Panc1 (cell line): ENCODE data around the gene WAPL.

Source experiments
- CTCF ChIP-seq: fragments of 450-650 bp; IDR thresholded peaks from 2 replicates; pipeline ENCODE4 v1.5.1; 2017; ENCODE audit warnings: mild to moderate bottlenecking
- REST ChIP-seq, 2 experiments: IDR thresholded peaks; 2 replicates each; pipeline ENCODE4 v1.6.1; 2011 to 2012; ENCODE audit warnings: low read depth in 2 of 2, control low read depth in 1 of 2, low read length in 1 of 2, mild to moderate bottlenecking in 1 of 2, moderate library complexity in 1 of 2; ENCODE audit not compliant: insufficient read depth in 1 of 2
- SIN3A ChIP-seq: IDR thresholded peaks from 2 replicates; pipeline ENCODE4 v1.6.1; 2012; ENCODE audit warnings: low read depth, mild to moderate bottlenecking, low read length, moderate library complexity, borderline replicate concordance; ENCODE audit not compliant: insufficient read depth
- TCF7L2 ChIP-seq: IDR thresholded peaks from 2 replicates; pipeline ENCODE4 v1.6.1; 2011; ENCODE audit warnings: mild to moderate bottlenecking, low read depth, low read length, inconsistent platforms

GRCh38 chr10:86389441-86390193, 132.0 kb downstream of the WAPL start:
- TF ChIP-seq REST (IDR thresholded peaks at IDR 0.05; ENCODE audit: insufficient read depth in 1 of 2, low read depth in 2 of 2, low read length in 1 of 2), result no peak
- TF ChIP-seq CTCF, result no peak
- TF ChIP-seq SIN3A, result no peak
- no peak for TF ChIP-seq TCF7L2
